Measurements from ENCODE around the gene ADIPOR2.

Gene ADIPOR2

GRCh38 chr12:1738446-1738845 is 47.6 kb downstream of the ADIPOR2 start:
- no peak for DNase-seq

GRCh38 chr12:1739368-1739767 is 48.5 kb downstream of the ADIPOR2 start:
- DNase-seq: no peak

GRCh38 chr12:1740161-1740948 is 49.5 kb downstream of the ADIPOR2 start:
- DNase-seq: no peak

GRCh38 chr12:1741154-1741949 is 50.5 kb downstream of the ADIPOR2 start:
- DNase-seq: no peak

GRCh38 chr12:1744932-1745331 is 54.1 kb downstream of the ADIPOR2 start:
- DNase-seq: no peak

- DNase-seq: no peak
Measured at GRCh38 chr12:1747609-1748008, 56.7 kb downstream of the ADIPOR2 start.

GRCh38 chr12:1749019-1749418 is 58.1 kb downstream of the ADIPOR2 start:
- no peak for DNase-seq

- no peak for DNase-seq
Measured at GRCh38 chr12:1750300-1750699, 59.4 kb downstream of the ADIPOR2 start.

- no peak for DNase-seq
Measured at GRCh38 chr12:1758376-1758775, 67.5 kb downstream of the ADIPOR2 start.

- DNase-seq: no peak
Measured at GRCh38 chr12:1758887-1759286, 68.0 kb downstream of the ADIPOR2 start.

GRCh38 chr12:1760566-1761382 is 69.9 kb downstream of the ADIPOR2 start:
- DNase-seq: no peak

- no peak for DNase-seq
Measured at GRCh38 chr12:1761857-1762256, 71.0 kb downstream of the ADIPOR2 start.

GRCh38 chr12:1763153-1763552 is 72.3 kb downstream of the ADIPOR2 start:
- no peak for DNase-seq

GRCh38 chr12:1766110-1766509 is 75.2 kb downstream of the ADIPOR2 start:
- no peak for DNase-seq

- no peak for DNase-seq
Measured at GRCh38 chr12:1767407-1768090, 76.7 kb downstream of the ADIPOR2 start.

- no peak for DNase-seq
Measured at GRCh38 chr12:1768615-1769014, 77.7 kb downstream of the ADIPOR2 start.

- DNase-seq: no peak
Measured at GRCh38 chr12:1769809-1770494, 79.1 kb downstream of the ADIPOR2 start.

- DNase-seq: no peak
Measured at GRCh38 chr12:1773937-1774655, 83.2 kb downstream of the ADIPOR2 start.

GRCh38 chr12:1776170-1776921 is 85.5 kb downstream of the ADIPOR2 start:
- DNase-seq: no peak

- no peak for DNase-seq
Measured at GRCh38 chr12:1777798-1778197, 86.9 kb downstream of the ADIPOR2 start.

- no peak for DNase-seq
Measured at GRCh38 chr12:1778911-1779310, 88.0 kb downstream of the ADIPOR2 start.

Measured in GDM1 (cell line).